Thyroid gland (tissue), 4 donors: ENCODE data around the gene VSTM5. TPM values are rescaled to one million over a fixed set of nuclear protein-coding genes. Genes with fewer than 3 reads are reported as not detected.

Experiments used
- DNase-seq, 2 donors: peaks; one replicate each; pipeline ENCODE4 v3.0.0-alpha.2; 2019
- H3K27ac ChIP-seq, 3 donors: fragments of 200-600 bp; sonication (generic); 1 replicate in 2 of 3; 2 replicates in 1 of 3; pipeline ENCODE4 v1.5.1; 2016 to 2019; ENCODE audit warnings: mild to moderate bottlenecking in 1 of 3, moderate library complexity in 1 of 3
- H3K27me3 ChIP-seq: fragments of 200-600 bp; sonication (generic); one replicate; pipeline ENCODE4 v1.5.1; 2019
- H3K36me3 ChIP-seq, 2 donors: fragments of 200-600 bp; sonication (generic); one replicate each; pipeline ENCODE4 v1.5.1; 2016 to 2019
- H3K4me1 ChIP-seq, 2 donors: fragments of 200-600 bp; sonication (generic); one replicate each; pipeline ENCODE4 v1.5.1; 2017 to 2019
- H3K4me3 ChIP-seq, 3 donors: fragments of 200-600 bp; sonication (generic); replicated peaks in 1 of 3; 1 replicate in 2 of 3; 2 replicates in 1 of 3; pipeline ENCODE4 v1.5.1; 2016; ENCODE audit warnings: mild to moderate bottlenecking in 1 of 3
- H3K9me3 ChIP-seq: fragments of 200-600 bp; sonication (generic); one replicate; pipeline ENCODE4 v1.5.1; 2017
- CTCF ChIP-seq, 6 experiments: fragments of 200-600 bp in 3 of 6; fragments of 450-650 bp in 3 of 6; sonication (generic) in 3 of 6; IDR thresholded peaks; one replicate each; pipeline ENCODE4 v1.5.1; 2016 to 2019; ENCODE audit warnings: antibody characterized with exemption in 6 of 6, mild to moderate bottlenecking in 2 of 6, inconsistent platforms in 1 of 6, moderate library complexity in 1 of 6
- POLR2A ChIP-seq, 2 donors: fragments of 450-650 bp; IDR thresholded peaks; one replicate each; pipeline ENCODE4 v1.6.1; 2017; ENCODE audit warnings: antibody characterized with exemption in 2 of 2, mild to moderate bottlenecking in 2 of 2, moderate library complexity in 1 of 2
- WGBS, 2 donors: methylation state at CpG; one replicate each; pipeline ENCODE4 v1.1.5; 2017; 5-methylcytosine and 5-hydroxymethylcytosine counted together
- intact Hi-C: fragments of 100-400 bp; cut with DNase I; formaldehyde crosslinking; loops from one replicate; pipeline ENCODE4 v1.15.1; 2023
- total RNA-seq, 4 donors: library from RNA; depleted of rRNA; stranded (reverse); fragments of >200 nt; gene quantifications; one replicate each; pipeline ENCODE4 v1.2.3, GENCODE V29; 2016

The VSTM5 gene
- total RNA-seq, 4 donors from 2014 or later: 0.67 TPM; not detected in 2

GRCh38 chr11:93849201-93849600 lies 1.2 kb downstream of the VSTM5 start:
- no peak for TF ChIP-seq POLR2A (IDR thresholded peaks at IDR 0.05)
- TF ChIP-seq CTCF (IDR thresholded peaks at IDR 0.05): no peak
- no peak for DNase-seq
- H3K27ac ChIP-seq: no peak overlapping the region
- intact Hi-C loops: no loop called here
- peaks cover 0 to 4% of the 10 kb centered on the region in 2 donors for H3K4me1 ChIP-seq
- H3K9me3 ChIP-seq: no peaks in the 10 kb centered on the region
- H3K27me3 ChIP-seq: no peaks in the 10 kb centered on the region
- H3K36me3 ChIP-seq: no peaks in the 10 kb centered on the region
- H3K4me3 ChIP-seq: no peak overlapping the region
- 96 to 99% methylated on average over 5 of the region's 5 CpGs for WGBS, 2 donors

- 91 to 95% methylated on average over 2 of the region's 2 CpGs for WGBS, 2 donors
- no peaks in the 10 kb centered on the region for H3K36me3 ChIP-seq
- no peak overlapping the region for H3K27ac ChIP-seq
- DNase-seq: no peak
- no peaks in the 10 kb centered on the region for H3K27me3 ChIP-seq
- intact Hi-C loops: no loop called here
- TF ChIP-seq CTCF (IDR thresholded peaks at IDR 0.05) (no peak), POLR2A (IDR thresholded peaks at IDR 0.05) (no peak)
- peaks cover 0 to 4% of the 10 kb centered on the region in 2 donors for H3K4me1 ChIP-seq
- H3K4me3 ChIP-seq: no peak overlapping the region
- no peaks in the 10 kb centered on the region for H3K9me3 ChIP-seq
Measured at GRCh38 chr11:93846411-93846810, 4.0 kb downstream of the VSTM5 start.

- Histone ChIP-seq H3K27ac (no peak overlapping the region), H3K27me3 (no peaks in the 10 kb centered on the region), H3K4me1 (peaks cover 0 to 4% of the 10 kb centered on the region in 2 donors), H3K9me3 (no peaks in the 10 kb centered on the region), H3K4me3 (no peak overlapping the region), H3K36me3 (no peaks in the 10 kb centered on the region)
- no peak for DNase-seq
- TF ChIP-seq POLR2A (IDR thresholded peaks at IDR 0.05): no peak
- no peak for TF ChIP-seq CTCF (IDR thresholded peaks at IDR 0.05)
- WGBS, 2 donors: 87 to 90% methylated on average over 8 of the region's 8 CpGs
- intact Hi-C loops: no loop called here
Measured at GRCh38 chr11:93845181-93846092, 5.0 kb downstream of the VSTM5 start.

- Histone ChIP-seq H3K36me3 (no peaks in the 10 kb centered on the region), H3K27ac (no peak overlapping the region), H3K27me3 (no peaks in the 10 kb centered on the region), H3K9me3 (no peaks in the 10 kb centered on the region), H3K4me3 (no peak overlapping the region), H3K4me1 (peaks cover 0 to under 1% of the 10 kb centered on the region in 2 donors)
- WGBS, 2 donors: 63 to 67% methylated on average over 5 to 7 of the region's 7 CpGs
- TF ChIP-seq POLR2A (IDR thresholded peaks at IDR 0.05): no peak
- no peak for TF ChIP-seq CTCF (IDR thresholded peaks at IDR 0.05)
- no peak for DNase-seq
- intact Hi-C loops: no loop called here
Measured at GRCh38 chr11:93844568-93844967, 5.8 kb downstream of the VSTM5 start.

- TF ChIP-seq CTCF (IDR thresholded peaks at IDR 0.05): no peak
- no peak for TF ChIP-seq POLR2A (IDR thresholded peaks at IDR 0.05)
- Histone ChIP-seq H3K36me3 (no peaks in the 10 kb centered on the region), H3K9me3 (no peaks in the 10 kb centered on the region), H3K27me3 (no peaks in the 10 kb centered on the region), H3K4me1 (no peaks in the 10 kb centered on the region), H3K27ac (no peak overlapping the region), H3K4me3 (no peak overlapping the region)
- 95 to 96% methylated on average over 5 of the region's 5 CpGs for WGBS, 2 donors
- intact Hi-C loops: no loop called here
- no peak for DNase-seq
Measured at GRCh38 chr11:93843906-93844305, 6.5 kb downstream of the VSTM5 start.
